GM21526 (cell line): ENCODE results near the gene MSANTD3.

ENCODE experiments used
- ATAC-seq: cut with Tn5 transposase; IDR thresholded peaks from one replicate; pipeline ENCODE4 v1.9.1; 2021; ENCODE audit warnings: moderate library complexity; ENCODE audit not compliant: unreplicated experiment, low FRiP score

The MSANTD3 gene

GRCh38 chr9:100465274-100465673 lies 38.3 kb downstream of the MSANTD3 start:
- no peak for ATAC-seq

DNA sequence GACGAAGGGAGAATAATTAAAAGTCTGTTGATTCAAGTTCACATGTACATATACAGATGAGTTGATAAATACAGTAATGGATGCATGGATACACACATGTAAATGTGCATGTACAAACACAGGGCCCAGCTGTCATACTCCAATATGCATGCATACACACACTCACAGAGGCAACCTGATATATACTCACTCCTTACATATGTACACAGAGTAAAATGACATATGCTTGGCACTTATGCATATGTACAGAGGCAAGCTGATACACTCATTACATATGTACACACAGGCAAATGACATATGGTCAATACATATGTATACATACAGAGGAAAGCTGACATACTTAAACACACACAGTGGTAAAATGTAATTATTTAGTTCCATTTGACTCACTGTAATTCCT lies 38.8 kb downstream of the MSANTD3 start:
- no peak for ATAC-seq

GRCh38 chr9:100466171-100466828 lies 39.4 kb downstream of the MSANTD3 start:
- ATAC-seq, result no peak

- ATAC-seq, result no peak
Measured at GRCh38 chr9:100466829-100467221, 39.9 kb downstream of the MSANTD3 start.

- no peak for ATAC-seq
Measured at GRCh38 chr9:100468041-100468440, 41.1 kb downstream of the MSANTD3 start.

- ATAC-seq, result no peak
Measured at GRCh38 chr9:100472268-100472667, 45.3 kb downstream of the MSANTD3 start.

DNA sequence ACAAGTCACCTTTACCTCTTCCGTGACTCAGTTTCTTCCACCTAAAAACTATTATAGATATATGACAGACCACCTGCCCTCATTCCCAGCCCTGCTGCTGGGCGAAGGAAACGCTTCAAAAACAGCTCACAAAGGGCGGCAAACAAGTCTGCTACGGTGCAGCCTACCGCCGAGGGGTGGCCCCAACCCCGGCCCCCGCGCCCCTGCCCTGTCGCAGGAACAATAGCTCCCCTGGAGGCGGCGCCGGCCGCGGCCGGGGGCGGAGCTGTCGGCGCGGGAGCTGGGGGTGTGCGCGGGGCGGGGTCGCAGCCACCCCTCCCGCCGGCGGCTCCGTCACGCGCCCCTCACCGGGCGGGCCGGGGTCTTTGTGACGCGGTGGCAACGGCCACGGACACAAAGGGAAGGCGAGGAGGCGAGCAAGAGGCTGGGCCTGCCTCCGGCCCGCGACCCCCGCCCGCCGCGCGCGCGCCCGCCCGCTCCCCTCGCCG lies 45.9 kb downstream of the MSANTD3 start, which contains the start of gene TMEFF1:
TSS of gene TMEFF1 (plus strand) at position 362 of the 488 bp plus-strand sequence. CDS start 396 bp downstream, outside the sequence.
- ATAC-seq, result peak; percentile 58

- ATAC-seq, result peak; percentile 73
Measured at GRCh38 chr9:100473276-100474081, 46.5 kb downstream of the MSANTD3 start.

DNA sequence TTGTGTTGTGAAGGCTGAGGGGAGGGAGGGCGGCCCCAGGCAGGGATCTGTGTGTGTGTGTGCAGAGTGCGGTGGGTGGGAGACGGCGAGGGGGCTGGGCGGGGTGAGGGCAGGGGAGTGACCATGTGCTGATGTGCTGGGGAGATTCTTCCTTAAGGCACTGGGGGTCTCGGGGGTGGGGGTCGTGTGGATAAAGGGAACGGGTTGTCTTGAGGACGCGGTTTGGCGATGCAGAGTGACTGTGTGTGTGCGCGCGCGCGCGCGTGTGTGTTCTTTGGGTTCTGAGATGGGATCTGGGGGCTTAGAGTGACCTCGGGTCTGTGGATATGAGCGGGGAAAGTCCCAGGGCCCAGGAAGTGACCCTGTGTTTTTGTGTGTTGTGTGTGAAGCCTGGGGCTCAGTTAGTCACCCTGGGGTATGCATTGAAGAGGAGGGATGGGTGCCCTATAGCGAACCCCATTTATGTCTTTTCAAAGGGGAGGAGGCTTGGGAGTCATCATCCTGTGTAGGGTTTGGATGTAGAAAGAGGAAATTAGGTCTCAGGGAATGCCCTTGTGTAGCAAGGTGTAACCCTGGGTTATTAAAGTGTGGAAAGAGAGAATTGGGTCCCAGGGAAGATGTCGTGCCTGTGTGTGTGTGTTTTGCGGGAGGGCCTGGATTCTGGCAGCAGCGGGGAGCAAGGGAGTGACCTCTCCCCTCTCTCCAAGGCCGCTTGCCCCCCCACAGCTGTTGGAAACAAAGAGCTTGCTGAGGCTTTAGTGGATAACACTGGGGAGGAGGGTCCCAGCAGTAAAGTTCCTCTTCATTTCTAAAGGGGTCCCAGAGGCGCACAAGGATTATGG lies 47.4 kb downstream of the MSANTD3 start:
- ATAC-seq, result no peak

GRCh38 chr9:100474924-100475276 lies 48.0 kb downstream of the MSANTD3 start:
- ATAC-seq, result no peak

- no peak for ATAC-seq
Measured at GRCh38 chr9:100477241-100477640, 50.3 kb downstream of the MSANTD3 start.

DNA sequence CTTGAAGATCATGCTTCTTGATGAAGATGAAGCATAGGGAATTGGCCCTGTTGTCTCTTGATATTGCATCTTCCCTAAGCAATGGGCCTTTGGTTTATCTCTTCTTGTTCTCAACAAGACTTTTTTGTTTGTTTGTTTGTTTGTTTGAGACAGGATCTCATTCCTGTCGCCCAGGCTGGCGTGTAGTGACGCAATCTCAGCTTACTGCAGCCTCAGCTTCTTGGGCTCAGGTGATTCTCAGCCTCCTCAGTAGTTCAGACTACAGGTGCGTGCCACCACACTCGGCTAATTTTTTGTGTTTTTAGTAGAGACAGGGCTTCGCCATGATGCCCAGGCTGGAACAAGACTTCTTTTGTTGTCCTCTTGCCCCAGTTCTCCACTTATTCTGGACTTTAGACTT lies 51.2 kb downstream of the MSANTD3 start:
- no peak for ATAC-seq

GRCh38 chr9:100479820-100480219 lies 52.9 kb downstream of the MSANTD3 start:
- ATAC-seq, result no peak

GRCh38 chr9:100485196-100485595 lies 58.3 kb downstream of the MSANTD3 start:
- no peak for ATAC-seq

GRCh38 chr9:100486479-100487176 lies 59.7 kb downstream of the MSANTD3 start:
- no peak for ATAC-seq

- ATAC-seq, result no peak
Measured at GRCh38 chr9:100488177-100488576, 61.2 kb downstream of the MSANTD3 start.

- ATAC-seq, result no peak
Measured at GRCh38 chr9:100489836-100490235, 62.9 kb downstream of the MSANTD3 start.

GRCh38 chr9:100492952-100493351 lies 66.0 kb downstream of the MSANTD3 start:
- ATAC-seq, result no peak

DNA sequence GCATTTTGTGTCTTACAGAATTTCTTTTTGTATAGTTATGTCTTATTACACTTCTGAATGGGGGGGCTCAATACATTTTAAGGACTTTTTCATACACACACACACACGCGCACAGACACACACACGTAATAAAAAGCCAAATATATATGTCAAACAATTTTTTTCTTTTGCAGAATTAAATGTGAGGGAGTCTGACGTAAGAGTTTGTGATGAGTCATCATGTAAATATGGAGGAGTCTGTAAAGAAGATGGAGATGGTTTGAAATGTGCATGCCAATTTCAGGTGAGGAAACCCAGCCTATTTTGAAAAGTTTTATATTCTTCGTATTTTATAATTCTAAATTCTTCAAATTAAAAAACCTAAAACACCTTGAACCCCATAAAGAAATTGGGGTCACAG lies 71.6 kb downstream of the MSANTD3 start:
- no peak for ATAC-seq

- no peak for ATAC-seq
Measured at GRCh38 chr9:100499460-100499859, 72.5 kb downstream of the MSANTD3 start.
